H4 (cell line): ENCODE measurements around the gene CROT. TPM values are rescaled to one million over a fixed set of nuclear protein-coding genes. Genes with fewer than 3 reads are reported as not detected.
A peak's percentile ranks its signal among the peaks of the same experiment; 100 is the strongest.

ENCODE experiments used
- DNase-seq: peaks from one replicate; pipeline ENCODE4 v3.0.0-alpha.2; 2015; ENCODE audit warnings: low spot score
- total RNA-seq: library from RNA; depleted of rRNA; stranded (reverse); fragments of >200 nt; shearing (Covaris generic); gene quantifications from 2 replicates; pipeline ENCODE4 v1.2.3, GENCODE V29; 2014; rRNA removed

CROT gene
- total RNA-seq, 1 experiment from 2014 or later = 30.0 TPM

DNA sequence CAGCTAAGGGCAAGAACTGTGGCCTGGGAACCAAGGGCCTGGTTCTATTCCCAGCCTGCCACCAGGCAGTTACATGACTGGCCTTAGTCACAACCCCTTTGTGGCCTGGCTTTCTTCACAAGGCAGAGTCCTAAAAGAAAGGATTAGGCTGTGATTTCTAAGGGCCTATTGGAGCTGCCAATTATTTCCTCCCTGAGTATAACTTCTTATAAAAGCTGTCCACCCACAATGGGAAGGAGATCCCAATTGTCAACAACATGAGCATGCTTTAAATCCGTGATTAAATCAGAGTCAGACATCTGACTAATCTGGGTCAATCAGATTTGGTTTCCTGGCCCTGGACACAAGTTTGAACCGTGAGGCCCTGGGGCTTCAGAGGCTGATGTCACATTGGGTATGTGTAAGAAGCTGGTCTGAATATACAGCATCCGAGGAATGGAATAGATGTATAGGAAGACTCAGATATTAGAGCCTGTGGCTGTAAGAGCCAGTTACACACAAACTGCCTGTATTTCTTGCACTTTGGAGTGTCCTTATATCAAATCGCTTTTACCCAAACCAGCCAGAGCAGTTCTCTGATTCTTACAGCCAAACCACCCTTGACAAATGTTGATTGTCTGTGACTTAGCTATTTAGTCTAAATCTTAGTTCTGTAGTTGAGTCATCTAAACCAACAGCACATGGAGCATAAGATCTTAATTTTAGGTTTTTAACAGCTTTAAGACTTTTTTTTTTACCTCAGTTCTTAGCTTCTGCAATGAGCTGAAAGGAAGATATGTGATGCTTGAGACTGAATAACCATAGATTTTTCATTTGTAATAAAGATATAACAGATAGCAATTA, 68.7 kb downstream of the CROT start:
- peak; percentile 69 for DNase-seq

DNA sequence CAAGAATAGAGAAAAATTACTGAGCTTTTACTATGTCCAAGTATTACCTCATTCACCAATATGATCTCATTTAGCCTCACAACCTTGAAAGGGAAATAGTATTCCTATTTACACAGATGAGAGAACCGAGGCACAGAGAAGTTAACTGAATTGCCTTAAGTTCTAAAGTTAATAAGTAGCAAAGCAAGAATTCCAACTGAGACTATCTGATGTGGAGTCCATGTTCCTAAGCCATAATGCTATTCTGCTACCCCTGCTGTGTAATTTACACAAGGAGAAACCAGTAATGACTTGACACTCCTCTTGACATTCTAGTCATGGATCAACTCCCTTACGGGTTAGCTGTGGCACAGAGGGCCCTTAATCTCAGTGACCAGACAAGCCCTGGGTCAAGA, 69.3 kb downstream of the CROT start:
- DNase-seq = no peak

DNA sequence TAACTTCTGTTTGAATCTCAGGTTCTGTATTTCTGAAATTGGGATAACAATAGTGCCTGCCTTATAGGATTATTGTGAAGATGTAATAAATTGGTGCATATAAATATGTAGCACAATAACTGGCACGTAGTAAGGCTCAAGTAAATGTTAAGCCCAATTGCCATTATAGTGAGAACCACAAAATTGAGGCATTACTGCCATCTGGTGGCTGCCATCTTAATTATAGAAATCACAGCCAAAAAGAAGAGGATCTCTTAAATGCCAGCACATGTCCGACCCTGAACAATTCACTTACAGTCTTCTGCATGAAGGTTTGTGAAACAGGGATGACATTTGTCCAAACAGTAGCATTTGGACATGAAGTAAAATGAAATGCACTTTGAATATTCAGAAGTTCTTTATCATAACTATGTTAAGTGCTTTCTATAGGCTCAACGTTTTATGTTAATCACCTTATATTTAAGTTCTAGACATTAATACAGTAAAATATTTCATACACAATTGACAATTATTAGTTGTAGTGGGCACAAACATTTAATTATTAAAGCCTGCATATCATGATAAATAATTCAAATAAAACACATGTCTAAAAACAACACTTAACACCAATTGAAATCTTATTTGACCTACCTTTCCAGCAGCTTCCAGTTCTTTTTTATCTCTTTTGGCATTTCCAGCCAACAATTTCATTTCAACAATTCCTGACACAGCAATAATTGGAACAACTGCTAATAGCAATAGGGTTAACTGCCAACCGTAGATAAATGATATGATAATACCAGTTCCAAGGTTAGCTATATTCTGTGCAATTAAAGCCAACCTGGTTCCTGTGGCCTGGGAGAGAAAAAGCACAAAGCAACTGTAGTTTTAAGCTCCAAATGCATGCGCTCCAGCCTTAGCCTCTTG, 71.5 kb downstream of the CROT start:
- DNase-seq = peak; percentile 66

DNA sequence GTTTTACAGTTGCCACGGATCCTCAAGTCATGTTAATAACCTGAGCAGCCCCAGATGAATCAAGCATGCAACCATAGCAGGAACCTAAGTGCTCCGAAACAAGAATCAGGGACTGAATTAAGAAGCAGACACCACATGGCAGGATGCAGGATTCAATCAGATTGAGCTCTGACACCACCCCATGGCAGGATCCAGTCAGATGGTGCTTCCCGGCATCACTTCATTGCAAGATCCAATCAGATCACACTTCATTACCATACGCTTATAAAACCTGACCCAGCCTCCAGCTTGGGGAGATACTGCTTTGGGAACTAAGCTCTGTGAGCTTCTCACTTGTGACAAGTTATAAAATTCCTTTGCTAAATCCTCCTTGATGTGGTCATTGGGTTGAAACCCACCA, 74.7 kb downstream of the CROT start:
- DNase-seq = no peak

DNA sequence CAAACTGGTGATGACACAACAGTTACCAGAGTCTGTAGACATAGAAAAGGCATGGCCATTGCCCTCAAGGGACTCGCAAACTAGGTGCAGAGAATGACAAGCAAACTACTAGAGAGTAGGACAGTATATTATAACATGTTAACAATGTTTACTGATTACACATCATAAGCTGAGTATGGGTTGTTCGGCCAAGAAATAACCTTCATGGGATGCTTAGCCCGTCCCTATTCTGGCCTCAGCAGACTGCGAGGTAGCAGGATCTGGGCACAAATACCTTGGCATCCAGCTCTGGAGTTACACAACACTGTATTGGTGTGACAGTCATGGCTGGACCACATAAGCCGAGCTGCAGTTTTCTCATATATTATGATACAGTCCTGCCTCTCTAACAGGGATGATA, 78.6 kb downstream of the CROT start:
- no peak for DNase-seq

DNA sequence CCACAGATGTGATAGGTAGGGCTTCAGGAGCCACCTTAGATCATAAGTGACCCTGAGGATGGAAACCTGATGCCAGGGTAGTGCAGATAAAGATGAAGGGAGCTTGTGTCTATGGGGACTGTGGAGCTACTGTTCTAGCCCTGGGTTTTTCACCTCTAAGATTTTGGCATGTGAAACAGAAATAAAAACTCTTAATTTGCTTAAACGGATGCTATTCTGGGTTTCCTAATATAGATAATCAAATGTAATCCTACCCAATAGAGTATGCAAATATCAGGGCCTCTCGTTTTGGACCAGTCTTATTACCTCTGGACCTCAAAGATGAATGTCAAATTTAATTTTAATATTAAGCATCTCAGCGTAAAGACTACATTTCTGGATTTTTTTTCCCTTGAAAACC, 80.7 kb downstream of the CROT start:
- DNase-seq = no peak

DNA sequence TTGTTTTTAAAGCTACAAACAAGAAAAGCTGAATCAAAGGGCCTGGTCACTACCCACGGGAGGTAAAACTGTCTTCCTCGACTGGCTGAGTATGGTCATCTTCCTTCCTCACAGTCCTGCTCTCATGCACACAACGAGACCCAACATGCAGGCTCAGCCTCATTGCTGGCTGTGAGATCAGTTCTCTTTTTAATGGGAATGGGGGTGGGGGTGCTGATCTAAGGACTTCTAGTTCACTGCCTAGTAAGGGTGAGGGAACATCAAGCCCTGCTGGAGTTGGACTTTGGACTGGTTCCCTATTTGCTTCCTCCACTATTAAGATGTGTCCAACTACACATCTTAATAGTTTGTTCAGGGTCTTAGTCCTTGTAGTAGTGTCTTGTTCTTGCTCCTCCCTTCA, 81.8 kb downstream of the CROT start:
- DNase-seq = no peak

DNA sequence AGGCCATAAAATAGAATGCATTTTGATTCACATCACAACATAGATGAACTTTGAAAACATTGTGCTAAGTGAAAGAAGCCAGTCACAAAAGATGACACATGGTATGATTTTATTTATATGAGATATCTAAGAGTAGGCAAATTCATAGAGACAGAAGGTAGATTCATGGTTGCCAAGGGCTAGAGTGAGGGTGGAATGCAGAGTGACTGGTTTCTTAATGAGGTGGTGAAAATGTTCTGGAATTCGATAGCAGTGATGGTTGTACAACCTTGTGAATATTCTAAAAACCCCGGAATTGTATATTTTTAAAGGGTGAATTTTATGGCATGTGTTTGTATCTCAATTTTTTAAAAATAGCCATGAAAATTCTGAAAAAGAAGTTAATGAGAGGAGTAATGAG, 87.1 kb downstream of the CROT start:
- no peak for DNase-seq

DNA sequence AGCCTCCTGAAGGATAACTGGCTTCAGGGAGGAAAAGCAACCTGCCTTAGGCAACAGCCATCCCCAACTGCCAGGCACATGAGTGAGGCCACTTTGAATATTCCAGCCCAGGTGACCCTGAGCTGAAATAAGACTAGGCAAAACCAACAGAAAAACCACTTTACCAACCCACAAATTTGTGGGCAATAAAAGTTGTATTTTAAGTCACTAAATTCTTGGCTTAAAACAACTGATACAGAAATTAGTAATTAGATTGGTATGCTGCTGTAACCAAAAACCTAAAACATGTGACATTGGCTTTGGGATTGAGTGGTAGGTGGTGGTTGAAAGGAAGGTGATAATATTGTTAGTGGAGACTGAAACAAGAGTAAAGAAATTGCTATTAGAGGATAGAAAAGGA, 90.1 kb downstream of the CROT start:
- peak; percentile 61 for DNase-seq

DNA sequence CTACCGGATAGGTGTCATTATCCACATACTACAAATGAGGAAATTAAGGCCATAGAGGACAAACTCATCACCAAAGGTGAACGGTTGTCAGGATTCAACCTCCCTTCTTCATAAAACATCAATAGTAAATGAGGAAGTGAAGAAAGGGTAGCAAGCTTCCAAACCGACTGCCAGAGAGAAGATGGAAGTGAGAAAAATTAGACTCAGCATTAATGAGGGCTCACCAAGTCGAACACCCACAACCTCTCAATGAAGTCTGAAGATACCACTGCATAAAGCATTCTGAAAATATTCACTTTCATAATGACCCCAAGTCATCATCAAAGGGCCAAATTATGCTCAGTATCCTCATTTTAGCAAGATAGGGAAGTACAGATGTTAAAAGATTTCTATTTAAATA, 100.4 kb downstream of the CROT start:
- no peak for DNase-seq

DNA sequence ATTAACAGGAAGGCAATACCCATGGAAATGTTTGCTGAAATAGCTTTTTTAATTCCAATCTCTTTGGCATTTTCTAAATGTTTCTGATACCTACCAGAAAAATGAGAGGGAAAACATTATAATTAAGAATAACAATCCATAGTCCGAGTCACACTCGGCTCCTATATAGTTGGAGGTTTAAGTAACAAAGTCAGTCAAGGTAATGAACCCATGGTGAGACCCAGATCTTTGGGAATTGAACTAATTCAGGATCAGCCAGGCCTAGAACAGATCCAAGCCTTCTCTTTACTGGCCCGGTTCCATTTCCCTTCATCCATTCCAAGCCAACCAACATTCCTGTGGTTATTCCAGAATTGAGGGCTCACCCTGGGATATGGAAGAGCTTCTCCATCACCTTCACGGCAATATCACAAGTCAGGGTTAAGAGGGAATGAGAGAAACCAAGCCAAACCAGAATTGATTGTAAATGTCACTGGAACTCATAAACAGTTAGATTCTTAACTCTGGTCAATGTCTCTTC, 101.7 kb downstream of the CROT start:
- no peak for DNase-seq

DNA sequence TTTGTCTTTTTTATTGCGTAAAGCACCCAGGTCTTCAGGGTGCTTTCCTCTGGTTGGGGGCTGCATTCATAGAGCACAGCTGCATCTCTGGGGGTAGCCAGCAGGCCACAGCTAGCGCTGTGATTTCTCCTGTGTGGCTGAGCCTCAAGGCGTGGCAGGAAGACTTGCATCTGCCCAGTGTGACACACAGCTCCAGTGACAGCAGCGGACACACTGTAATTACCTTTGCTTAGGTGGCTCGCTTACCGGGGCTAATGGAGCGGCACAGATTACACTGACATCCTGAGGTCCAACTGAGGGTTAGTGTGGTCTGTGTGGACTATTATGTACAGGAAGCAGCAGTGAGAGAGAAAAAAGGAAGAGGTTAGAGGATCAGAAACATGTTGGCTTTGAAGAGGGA, 102.9 kb downstream of the CROT start:
- DNase-seq = no peak

Other genes starting within 250 kb of the CROT start
- 15.0 and 33.3 TPM in 2 replicates for gene DMTF1, start 193.2 kb upstream of the CROT start, total RNA-seq
- gene TMEM243, start 125.9 kb upstream of the CROT start, total RNA-seq = 61.7 and 73.9 TPM in 2 replicates
- gene ABCB4, start 130.0 kb downstream of the CROT start, total RNA-seq = 0.17 and 0.27 TPM in 2 replicates